Ramos (cell line): ENCODE measurements around the gene EIF4H.
"Not testable (repeated sequence)": the region's sequence is repeated elsewhere in the genome, so short reads cannot be mapped to it uniquely, and the experiment has no call there.

Experiments
- in situ Hi-C: fragments of 300-500 bp; cut with MboI; formaldehyde crosslinking; loops from one replicate; pipeline ENCODE4 v1.14.3; 2022; ENCODE audit warnings: low sequenced_read_pairs; ENCODE audit not compliant: unreplicated experiment

EIF4H gene

DNA sequence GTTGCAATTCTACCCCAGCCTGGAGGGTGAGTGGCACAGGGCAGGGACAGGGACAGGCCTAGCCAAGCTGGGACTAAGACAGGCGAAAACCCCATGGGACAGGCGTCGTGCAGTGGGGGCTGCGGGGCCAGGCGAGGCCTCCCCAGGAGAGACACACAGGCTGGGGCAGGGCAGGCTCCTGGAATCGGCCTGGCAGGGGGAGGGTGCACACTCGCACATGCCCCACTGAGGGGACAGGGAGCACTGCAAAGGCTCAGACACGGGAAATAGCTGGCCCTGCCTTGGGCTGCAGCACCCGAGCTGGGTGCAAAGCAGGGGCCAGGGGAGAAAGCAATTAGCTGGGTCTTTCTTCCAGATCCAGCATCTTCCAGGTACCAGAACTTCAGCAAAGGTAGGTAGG, 46.1 kb downstream of the EIF4H start:
- in situ Hi-C loops = no loop called here

GRCh38 chr7:74221713-74222112, 47.6 kb downstream of the EIF4H start:
- in situ Hi-C loops = no loop called here

- in situ Hi-C loops = no loop called here
These were observed 48.9 kb downstream of the EIF4H start for GRCh38 chr7:74222851-74223710.

- in situ Hi-C loops = no loop called here
These were observed 49.8 kb downstream of the EIF4H start for GRCh38 chr7:74223711-74224510.

GRCh38 chr7:74224511-74224832, 50.3 kb downstream of the EIF4H start:
- in situ Hi-C loops = no loop called here

DNA sequence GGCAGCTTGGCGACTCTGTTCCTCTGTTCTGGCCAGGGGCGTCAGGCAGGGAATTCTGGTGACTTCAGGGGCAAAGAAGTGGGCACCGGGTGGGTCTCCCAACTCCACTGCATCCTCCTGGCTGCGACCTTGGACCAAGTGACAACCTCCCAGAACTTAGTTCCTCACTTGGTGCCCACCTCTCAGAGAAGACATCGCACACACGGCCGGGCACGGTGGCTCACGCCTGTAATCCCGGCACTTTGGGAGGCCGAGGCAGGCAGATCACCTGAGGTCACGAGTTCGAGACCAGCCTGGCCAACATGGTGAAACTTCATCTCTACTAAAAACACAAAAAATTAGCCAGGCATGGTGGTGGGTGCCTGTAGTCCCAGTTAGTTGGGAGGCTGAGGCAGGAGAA, 50.8 kb downstream of the EIF4H start:
- in situ Hi-C loops = not testable (repeated sequence)

GRCh38 chr7:74225400-74225799, 51.2 kb downstream of the EIF4H start:
- in situ Hi-C loops = no loop called here

- in situ Hi-C loops = no loop called here
These were observed 52.5 kb downstream of the EIF4H start for GRCh38 chr7:74226633-74227032.

DNA sequence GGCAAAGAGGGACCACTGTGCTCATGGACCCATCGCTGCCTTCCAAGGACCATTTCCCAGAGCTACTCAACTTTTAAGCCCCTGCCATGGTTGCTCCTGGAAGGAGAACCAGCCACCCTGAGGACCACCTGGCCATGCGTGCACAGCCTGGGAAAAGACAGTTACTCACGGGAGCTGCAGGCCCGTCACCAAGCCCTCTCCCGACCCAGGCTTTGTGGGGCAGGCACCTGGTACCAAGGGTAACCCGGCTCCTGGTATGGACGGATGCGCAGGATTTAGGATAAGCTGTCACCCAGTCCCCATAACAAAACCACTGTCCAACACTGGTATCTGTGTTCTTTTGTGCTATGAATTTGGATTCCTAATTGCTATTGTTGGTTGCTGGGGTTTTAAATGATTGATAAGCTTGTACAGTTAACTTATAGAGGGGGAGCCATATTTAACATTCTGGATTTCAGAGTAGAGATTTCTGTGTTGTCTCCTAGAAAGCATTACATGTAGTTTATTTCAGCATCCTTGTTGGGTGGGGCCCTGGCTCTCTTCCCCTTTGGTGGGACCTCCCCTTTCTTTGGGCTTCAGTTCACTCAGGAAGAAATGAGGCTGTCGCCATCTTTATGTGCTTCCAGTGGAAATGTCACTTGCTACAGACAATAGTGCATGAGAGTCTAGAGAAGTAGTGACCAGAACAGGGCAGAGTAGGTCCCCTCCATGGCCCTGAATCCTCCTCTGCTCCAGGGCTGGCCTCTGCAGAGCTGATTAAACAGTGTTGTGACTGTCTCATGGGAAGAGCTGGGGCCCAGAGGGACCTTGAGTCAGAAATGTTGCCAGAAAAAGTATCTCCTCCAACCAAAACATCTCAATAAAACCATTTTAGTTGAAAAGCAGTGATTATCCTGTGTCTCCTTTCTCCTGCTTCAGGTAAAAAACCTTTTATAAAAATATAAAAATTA, 55.1 kb downstream of the EIF4H start:
- in situ Hi-C loops = no loop called here

GRCh38 chr7:74230446-74231231, 56.5 kb downstream of the EIF4H start:
- in situ Hi-C loops = no loop called here

DNA sequence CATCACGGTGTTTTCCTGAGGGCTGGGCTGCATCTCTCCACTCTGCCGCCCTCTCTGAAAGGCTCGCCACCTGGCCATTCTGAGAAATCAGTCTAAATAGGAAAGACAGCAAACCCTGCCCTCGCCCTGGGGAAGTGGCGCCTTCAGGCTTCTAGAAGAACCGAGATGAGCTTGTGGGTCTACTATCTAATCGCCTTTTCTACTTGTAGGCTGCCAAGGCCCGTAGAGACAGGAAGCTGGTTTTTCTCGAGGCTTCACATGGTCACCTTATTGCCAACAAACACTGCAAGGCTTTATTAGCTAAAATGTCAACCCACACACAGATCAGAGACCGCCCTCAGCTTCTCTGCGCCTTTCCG, 57.1 kb downstream of the EIF4H start:
- in situ Hi-C loops = no loop called here

DNA sequence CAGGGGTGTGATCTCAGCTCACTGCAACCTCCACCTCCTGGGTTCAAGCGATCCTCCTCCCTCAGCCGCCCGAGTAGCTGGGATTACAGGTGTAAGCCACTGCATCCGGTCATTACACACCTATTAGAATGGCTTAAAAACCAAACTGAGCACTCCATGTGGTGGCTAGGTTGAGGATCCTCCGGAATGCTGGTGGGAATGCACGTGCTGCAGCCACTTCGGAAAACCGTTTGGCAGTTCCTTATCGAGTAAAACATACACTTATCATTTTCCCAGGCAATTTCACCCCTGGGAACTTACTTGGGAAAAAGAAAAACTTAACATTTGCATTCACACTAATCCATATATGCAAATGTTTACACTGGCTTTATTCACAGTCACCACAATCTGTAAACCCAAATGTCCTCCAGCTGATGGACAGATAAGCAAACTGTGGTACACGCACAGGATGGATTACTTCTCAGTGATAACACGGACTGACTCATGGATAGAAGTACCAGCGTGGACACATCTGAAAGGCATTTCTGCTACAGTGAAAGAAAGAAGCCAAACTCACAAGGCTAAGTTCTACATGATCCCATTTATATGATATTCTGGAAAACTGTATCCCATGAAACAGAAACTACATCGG, 59.6 kb downstream of the EIF4H start:
- in situ Hi-C loops = no loop called here

DNA sequence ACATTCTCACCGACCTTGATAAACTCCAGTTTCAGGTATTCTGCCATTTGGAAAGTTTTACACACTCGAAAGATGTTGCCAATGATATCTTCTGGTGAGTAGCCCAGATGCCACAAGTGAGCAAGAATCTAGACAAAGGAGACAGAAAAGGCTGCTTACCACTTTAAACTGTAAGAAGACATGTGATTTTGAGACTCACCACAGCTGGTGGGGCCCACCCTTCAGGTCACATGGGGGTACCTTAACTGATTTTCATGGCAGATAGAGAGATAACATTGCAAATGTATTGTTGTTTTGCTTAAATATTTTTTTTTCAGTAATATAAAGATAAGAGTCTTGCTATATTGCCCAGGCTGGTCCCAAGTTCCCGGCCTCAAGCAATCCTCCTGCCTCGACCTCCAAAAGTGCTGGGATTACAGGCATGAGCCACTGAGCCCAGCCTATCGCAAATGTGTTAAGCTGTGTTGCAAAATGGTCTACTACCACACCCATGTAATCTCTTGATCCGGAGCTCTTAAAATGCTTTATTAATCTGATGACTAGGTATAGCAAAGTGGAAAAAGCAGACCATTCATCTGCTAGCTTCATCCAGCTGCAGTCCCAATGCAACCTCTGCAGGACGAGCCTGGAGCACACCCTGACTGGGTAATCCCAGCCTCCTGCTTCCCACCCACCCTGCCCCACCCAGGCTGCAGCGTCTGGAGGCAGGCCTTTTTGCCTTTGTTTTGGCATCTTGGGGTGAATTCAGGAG, 61.5 kb downstream of the EIF4H start:
- in situ Hi-C loops = no loop called here

- in situ Hi-C loops = no loop called here
These were observed 62.1 kb downstream of the EIF4H start for GRCh38 chr7:74236284-74236683.

DNA sequence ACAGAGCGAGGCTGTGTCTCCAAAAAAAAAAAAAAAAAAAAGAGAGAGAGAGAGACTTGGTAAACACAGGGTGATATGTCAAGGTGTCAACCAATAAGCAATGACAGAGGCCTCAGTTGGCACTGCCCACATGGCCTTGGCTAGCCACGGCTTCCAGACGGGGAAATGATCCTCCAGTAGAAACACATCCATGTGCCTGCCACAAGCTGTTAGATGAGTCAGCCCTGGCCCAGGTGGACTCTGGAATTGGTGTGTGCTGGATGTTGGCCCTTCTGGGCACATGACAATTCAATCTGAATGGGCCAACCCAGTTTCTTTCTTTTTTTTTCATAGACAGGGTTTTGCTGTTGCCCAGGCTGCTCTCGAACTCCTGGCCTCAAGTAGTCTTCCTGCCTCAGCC, 66.3 kb downstream of the EIF4H start:
- in situ Hi-C loops = no loop called here

DNA sequence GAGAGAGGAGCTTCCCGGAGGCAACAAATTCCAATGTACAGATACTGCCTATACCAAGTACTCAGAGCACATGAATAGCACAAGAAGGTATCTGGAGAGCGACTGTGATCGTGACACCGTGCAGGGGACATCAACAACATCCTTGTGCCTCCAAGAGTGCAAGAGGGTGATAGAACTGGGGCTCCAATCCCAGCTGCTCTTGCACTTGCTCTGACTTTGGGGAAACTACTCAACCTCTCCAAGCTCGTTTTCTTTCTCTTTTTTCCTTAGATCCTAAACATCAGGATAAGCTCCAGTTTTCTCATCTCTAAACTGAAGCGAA, 67.9 kb downstream of the EIF4H start:
- in situ Hi-C loops = no loop called here

- in situ Hi-C loops = no loop called here
These were observed 72.3 kb downstream of the EIF4H start for GRCh38 chr7:74246497-74246896.
